Mesothelial cell of epicardium (in vitro differentiated cells): ENCODE measurements around the gene DMRT2. TPM values are rescaled to one million over a fixed set of nuclear protein-coding genes. Genes with fewer than 3 reads are reported as not detected.
A peak's percentile ranks its signal among the peaks of the same experiment; 100 is the strongest.

Experiments
- DNase-seq, 2 experiments: peaks; one replicate each; pipeline ENCODE4 v3.0.0; 2021; ENCODE audit warnings: low spot score in 2 of 2; ENCODE audit not compliant: unreplicated experiment in 2 of 2
- H3K27ac Mint-ChIP-seq: 2 replicates; pipeline ENCODE4 v1.8.0; 2021; ENCODE audit warnings: mixed read lengths
- H3K27me3 Mint-ChIP-seq: 2 replicates; pipeline ENCODE4 v1.8.0; 2021; ENCODE audit warnings: low read depth, mixed read lengths
- H3K36me3 Mint-ChIP-seq: 2 replicates; pipeline ENCODE4 v1.8.0; 2021; ENCODE audit warnings: mixed read lengths
- H3K4me1 Mint-ChIP-seq: 2 replicates; pipeline ENCODE4 v1.8.0; 2021; ENCODE audit warnings: mixed read lengths
- H3K4me3 Mint-ChIP-seq: 2 replicates; pipeline ENCODE4 v1.8.0; 2021; ENCODE audit warnings: mild to moderate bottlenecking, moderate library complexity, mixed read lengths
- H3K9me3 Mint-ChIP-seq: 2 replicates; pipeline ENCODE4 v1.8.0; 2021; ENCODE audit warnings: mixed read lengths
- total RNA-seq: library from RNA; stranded (reverse); gene quantifications from 3 replicates; pipeline ENCODE4 v1.2.1, GENCODE V29; 2021
- TF ChIP-seq, protein P1 (sequence below): fragments of 200-600 bp; sonication (generic); IDR thresholded peaks from one replicate; pipeline ENCODE4 v1.5.0; 2021; ENCODE audit warnings: antibody characterized with exemption; ENCODE audit not compliant: unreplicated experiment

DMRT2 gene
- total RNA-seq, 1 donor from 2014 or later: 0.47 TPM

DNA sequence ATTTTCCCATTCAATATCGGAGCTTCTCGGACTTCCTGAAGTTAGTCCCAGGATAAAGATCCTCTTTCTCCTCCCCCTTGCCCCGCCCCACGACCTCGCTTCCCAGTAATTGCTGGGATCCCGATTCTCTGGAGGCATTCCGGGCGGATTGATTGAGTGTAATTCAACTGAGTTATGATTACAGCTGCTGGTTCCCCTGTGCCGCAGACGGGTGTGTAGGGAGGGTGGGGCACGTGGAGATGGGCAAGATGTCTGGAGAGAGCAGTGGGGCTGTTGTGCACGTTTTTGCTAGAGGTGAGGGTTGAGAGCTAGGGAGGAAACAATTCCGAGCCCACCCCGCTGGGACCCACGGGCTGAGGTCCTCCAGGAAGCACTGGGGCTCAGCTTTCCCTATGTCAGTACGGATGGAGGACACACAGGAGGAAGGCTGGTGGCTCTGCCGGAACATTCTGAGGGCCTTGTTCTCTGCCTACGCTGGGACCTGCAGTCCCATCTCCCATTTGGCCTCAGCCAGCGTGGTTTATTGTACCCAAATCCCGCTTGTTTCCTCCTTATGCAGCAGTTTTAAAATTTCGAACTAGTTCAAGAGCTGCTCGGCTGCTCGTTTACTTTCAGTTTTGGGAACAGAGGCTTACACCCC lies 2.4 kb upstream of the DMRT2 start:
- Mint-ChIP-seq H3K27me3 (peaks cover 97% of the 10 kb centered on the region), H3K36me3 (peaks cover 4% of the 10 kb centered on the region), H3K4me1 (peaks cover 40% of the 10 kb centered on the region), H3K27ac (no peak overlapping the region), H3K4me3 (peak overlapping the region; percentile 10), H3K9me3 (no peaks in the 10 kb centered on the region)
- TF ChIP-seq, protein P1, sequence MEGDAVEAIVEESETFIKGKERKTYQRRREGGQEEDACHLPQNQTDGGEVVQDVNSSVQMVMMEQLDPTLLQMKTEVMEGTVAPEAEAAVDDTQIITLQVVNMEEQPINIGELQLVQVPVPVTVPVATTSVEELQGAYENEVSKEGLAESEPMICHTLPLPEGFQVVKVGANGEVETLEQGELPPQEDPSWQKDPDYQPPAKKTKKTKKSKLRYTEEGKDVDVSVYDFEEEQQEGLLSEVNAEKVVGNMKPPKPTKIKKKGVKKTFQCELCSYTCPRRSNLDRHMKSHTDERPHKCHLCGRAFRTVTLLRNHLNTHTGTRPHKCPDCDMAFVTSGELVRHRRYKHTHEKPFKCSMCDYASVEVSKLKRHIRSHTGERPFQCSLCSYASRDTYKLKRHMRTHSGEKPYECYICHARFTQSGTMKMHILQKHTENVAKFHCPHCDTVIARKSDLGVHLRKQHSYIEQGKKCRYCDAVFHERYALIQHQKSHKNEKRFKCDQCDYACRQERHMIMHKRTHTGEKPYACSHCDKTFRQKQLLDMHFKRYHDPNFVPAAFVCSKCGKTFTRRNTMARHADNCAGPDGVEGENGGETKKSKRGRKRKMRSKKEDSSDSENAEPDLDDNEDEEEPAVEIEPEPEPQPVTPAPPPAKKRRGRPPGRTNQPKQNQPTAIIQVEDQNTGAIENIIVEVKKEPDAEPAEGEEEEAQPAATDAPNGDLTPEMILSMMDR: no peak
- DNase-seq: no peak

DNA sequence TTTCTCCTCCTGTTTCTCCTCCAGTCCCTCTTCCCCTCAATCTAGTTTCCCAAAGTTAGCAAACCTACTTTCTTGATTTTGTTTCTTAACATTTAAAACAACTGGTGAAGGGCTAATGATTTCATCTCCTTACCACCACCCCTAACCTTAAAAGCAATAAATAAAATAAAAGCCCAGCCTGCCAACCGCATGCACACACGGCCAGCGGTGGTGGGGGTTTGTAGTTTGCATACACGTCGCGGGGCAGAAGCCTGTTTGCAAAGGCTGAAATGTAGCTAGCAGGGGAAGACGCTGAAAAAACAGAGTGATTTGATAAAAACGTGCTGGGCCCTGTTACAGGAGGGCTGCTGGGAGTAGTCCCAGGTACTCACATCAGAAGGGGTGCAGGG lies 1.9 kb upstream of the DMRT2 start:
- Mint-ChIP-seq H3K27ac (no peak overlapping the region), H3K9me3 (no peaks in the 10 kb centered on the region), H3K27me3 (peaks cover 97% of the 10 kb centered on the region), H3K4me3 (peak overlapping the region; percentile 10), H3K4me1 (peaks cover 38% of the 10 kb centered on the region), H3K36me3 (peaks cover 4% of the 10 kb centered on the region)
- DNase-seq: no peak
- TF ChIP-seq, protein P1: no peak

DNA sequence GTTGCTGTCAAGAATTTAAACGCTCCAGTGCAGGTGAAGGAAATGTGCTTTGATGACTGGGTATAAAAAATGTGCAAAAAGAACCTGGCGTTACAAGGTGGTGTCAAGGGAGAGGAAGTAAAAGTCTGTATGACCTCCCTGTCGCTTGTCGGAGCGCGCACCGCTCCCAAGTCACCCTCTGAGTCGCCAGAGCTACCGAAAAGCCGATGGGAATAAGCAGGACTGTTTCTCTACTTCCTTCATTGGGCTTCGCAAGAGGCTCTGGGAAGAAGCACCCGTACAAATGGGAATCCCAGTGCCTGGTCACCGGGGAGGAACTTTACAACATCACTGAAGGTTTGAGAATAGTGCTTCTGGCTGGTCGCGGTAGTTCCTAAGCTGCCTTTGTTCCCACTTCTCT lies 1.3 kb upstream of the DMRT2 start:
- Mint-ChIP-seq H3K9me3 (no peaks in the 10 kb centered on the region), H3K4me1 (peaks cover 37% of the 10 kb centered on the region), H3K4me3 (no peak overlapping the region), H3K36me3 (peaks cover 4% of the 10 kb centered on the region), H3K27me3 (peaks cover 97% of the 10 kb centered on the region), H3K27ac (no peak overlapping the region)
- TF ChIP-seq, protein P1: no peak
- no peak for DNase-seq

DNA sequence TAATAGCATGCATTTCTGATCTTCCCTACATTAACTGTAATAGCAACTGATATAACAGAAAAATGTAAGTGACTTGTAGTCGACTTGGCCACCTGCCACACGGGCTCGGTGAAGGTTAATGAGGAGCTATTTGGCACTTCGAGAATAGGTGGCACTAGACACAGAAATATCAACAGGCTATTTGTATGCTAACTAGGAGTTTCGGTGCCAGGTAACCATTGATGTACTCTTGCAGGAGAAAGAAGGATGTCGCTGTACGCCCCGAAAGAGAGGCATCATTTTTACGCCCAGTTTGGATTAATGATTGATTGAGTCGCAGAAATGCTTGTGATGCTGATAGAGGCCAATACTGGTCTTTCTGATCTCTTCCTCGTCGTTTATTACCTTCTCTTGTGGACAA lies 516 bp upstream of the DMRT2 start:
- Mint-ChIP-seq H3K36me3 (peaks cover 4% of the 10 kb centered on the region), H3K4me1 (peaks cover 37% of the 10 kb centered on the region), H3K9me3 (no peaks in the 10 kb centered on the region), H3K27ac (no peak overlapping the region), H3K27me3 (peaks cover 96% of the 10 kb centered on the region), H3K4me3 (no peak overlapping the region)
- no peak for DNase-seq
- TF ChIP-seq, protein P1: no peak

DNA sequence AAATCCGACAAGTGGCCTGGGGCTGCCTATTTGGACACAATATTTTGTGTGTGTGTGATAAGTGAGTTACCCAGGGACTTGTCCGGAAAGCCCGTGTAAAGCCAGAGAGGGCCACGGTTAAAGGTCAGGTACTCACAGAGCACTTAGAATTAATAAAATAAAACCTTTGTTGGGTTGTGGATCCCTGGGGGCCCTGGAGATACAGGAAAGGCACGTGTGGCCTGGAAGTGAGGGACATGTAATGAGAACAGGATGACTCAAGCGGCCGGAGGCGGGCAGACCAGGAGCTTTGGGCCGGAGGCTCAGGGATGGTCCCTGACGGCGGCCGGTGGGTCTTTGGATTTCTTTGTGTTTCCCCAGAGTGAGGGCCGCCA lies 1.0 kb downstream of the DMRT2 start:
- no peaks in the 10 kb centered on the region for H3K36me3 Mint-ChIP-seq
- H3K4me1 Mint-ChIP-seq: peaks cover 31% of the 10 kb centered on the region
- H3K27ac Mint-ChIP-seq: no peak overlapping the region
- peaks cover 96% of the 10 kb centered on the region for H3K27me3 Mint-ChIP-seq
- no peak for DNase-seq
- H3K4me3 Mint-ChIP-seq: peak overlapping the region; percentile 55
- no peaks in the 10 kb centered on the region for H3K9me3 Mint-ChIP-seq
- TF ChIP-seq, protein P1: no peak
